GM12865 (cell line): Measurements from ENCODE around the gene AGPAT3.

Experiments
- DNase-seq: peaks from one replicate; pipeline ENCODE4 v3.0.0; 2010; ENCODE audit warnings: low read depth
- H3K4me3 ChIP-seq: 2 replicates; pipeline ENCODE4 v1.5.1; 2011; ENCODE audit warnings: mild to moderate bottlenecking, low read depth, low read length, control low read depth
- TF ChIP-seq, protein P1 (sequence below): IDR thresholded peaks from 2 replicates; pipeline ENCODE4 v1.5.1; 2011; ENCODE audit warnings: low read length, control low read depth, low read depth, inconsistent platforms; ENCODE audit not compliant: insufficient read depth; ENCODE audit errors: missing control alignments

The AGPAT3 gene

DNA sequence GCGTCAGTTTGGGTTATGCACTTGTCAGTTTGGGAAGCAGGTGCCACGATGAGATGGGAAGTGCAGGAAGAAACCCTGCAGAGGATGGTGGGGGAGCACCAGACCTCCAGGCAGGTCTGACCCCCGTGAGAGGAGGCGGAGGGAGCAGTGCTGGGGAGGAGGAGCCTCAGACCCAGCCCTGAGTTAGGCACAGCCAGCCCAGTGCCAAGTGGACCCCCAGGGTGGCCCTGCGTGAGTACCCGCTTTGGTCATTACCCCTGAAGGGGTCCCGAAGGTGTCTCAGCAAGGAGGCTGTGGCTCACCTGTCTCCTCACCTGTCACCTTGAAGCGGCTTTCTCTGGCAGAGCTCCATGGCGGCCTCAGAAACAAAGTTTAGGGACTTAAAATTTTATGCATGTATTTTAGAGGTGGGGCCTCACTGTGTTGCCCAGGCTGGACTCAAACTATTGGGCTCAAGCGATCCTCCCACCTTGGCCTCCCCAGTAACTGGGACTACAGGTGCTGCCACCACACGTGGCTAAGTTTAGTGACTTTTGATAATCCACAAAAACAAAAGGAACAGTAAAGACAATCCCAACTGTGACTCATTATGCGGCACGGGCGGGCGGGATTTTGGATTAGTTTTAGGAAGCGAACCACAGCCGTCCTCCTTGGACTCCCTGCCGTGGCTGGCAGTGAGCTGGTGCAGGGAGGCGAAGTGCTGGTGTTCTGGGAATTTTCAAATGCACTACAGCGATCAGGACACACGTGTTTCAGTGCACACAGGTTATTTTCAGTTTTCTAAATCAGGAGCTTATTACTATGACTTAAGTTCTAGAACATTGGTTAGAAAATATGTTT is 4.7 kb downstream of the AGPAT3 start:
- DNase-seq = no peak
- H3K4me3 ChIP-seq = no peak overlapping the region

GRCh38 chr21:43871487-43871886 is 6.5 kb downstream of the AGPAT3 start:
- no peak overlapping the region for H3K4me3 ChIP-seq
- DNase-seq = no peak
- TF ChIP-seq, protein P1, sequence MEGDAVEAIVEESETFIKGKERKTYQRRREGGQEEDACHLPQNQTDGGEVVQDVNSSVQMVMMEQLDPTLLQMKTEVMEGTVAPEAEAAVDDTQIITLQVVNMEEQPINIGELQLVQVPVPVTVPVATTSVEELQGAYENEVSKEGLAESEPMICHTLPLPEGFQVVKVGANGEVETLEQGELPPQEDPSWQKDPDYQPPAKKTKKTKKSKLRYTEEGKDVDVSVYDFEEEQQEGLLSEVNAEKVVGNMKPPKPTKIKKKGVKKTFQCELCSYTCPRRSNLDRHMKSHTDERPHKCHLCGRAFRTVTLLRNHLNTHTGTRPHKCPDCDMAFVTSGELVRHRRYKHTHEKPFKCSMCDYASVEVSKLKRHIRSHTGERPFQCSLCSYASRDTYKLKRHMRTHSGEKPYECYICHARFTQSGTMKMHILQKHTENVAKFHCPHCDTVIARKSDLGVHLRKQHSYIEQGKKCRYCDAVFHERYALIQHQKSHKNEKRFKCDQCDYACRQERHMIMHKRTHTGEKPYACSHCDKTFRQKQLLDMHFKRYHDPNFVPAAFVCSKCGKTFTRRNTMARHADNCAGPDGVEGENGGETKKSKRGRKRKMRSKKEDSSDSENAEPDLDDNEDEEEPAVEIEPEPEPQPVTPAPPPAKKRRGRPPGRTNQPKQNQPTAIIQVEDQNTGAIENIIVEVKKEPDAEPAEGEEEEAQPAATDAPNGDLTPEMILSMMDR = no peak

More for the DNA sequence above, 4.7 kb downstream of the AGPAT3 start:
- TF ChIP-seq, protein P1 = no peak

DNA sequence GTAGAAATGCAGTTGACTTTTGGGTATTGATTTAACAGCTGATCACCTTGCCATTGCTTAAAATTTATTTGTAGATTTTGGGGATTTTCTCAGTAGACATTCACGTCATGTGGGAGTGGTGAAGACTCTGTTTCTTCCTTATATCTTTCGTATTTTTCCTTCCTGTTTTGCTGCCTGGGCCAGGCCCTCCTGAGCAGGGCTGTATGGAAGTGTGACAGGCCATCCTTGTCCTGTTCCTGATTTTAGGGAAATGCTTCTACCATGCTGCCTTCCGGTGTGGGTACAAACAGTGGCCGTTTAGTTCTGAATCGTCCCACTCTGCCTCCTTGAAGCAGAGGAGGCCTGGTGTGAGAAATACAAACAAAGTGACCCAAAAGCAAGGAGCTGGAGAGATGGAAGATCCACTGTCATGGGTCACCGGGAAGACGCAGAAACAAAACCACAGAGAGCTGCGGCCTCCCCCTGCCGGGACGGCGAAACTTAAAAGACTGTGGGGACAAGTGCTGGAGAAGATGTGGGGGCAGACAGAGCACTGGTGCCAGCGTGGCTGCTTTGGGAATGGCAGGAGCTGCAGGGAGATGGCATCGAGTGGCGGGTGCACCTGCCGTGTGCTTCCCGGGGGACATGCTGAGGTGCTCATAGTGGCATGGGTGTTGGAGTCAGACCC is 7.6 kb downstream of the AGPAT3 start:
- no peak overlapping the region for H3K4me3 ChIP-seq
- DNase-seq = no peak
- TF ChIP-seq, protein P1 = no peak

DNA sequence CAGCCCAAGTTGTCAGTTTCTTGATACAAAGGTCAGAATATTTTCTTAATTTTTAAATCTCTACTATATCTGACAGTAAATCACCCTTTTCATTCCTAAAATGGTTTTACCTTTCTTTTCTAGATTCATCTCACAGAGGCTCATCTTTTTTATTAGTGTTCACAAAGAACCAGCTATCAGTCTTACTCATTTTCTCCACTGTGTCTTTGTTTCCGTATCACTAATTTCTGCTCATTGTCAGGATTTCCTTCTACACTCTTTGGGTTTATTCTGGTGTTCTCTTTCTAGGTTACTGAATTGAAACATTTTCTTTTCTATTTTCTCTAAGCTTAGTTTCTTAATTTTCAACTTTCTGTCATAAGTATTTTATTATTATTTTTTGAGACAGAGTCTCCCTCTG is 8.7 kb downstream of the AGPAT3 start:
- TF ChIP-seq, protein P1 = no peak
- no peak overlapping the region for H3K4me3 ChIP-seq

DNA sequence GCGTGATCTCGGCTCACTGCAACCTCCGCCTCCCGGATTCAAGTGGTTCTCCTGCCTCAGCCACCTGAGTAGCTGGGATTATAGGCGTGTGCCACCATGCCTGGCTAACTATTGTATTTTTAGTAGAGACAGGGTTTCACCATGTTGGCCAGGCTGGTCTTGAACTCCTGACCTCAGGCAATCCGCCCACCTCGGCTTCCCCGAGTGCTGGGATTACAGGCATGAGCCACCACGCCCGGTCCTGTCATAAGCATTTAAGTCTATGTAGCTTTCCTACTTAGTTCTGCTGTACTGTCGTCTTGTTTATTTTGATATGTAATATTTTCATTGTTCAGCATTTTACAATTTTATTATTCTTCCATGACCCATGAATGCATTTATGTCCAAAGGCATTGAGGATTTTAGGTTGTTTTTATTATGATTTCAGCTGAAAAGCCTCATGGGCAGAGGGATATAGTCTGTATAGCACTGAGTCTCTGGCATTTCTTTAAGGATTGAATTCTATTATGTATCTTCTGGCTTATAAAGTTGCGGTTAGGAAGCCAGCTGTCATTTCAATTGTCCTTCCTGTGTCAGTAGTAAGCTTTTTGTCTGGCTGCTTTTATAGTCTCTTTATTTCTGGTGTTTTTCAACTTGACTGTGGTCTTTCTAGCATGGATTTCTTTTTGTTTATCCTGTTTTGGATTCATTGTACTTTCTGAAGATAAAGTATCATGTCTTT is 9.2 kb downstream of the AGPAT3 start:
- no peak overlapping the region for H3K4me3 ChIP-seq
- no peak for DNase-seq
- TF ChIP-seq, protein P1 = no peak

More for the DNA sequence above, 8.7 kb downstream of the AGPAT3 start:
- no peak for DNase-seq

- TF ChIP-seq, protein P1 = no peak
- no peak overlapping the region for H3K4me3 ChIP-seq
- no peak for DNase-seq
Measured at GRCh38 chr21:43876605-43877004, 11.6 kb downstream of the AGPAT3 start.
